MM.1S (cell line): ENCODE results near the gene SPC25.

ENCODE experiments used
- DNase-seq: peaks from one replicate; pipeline ENCODE4 v3.0.0-alpha.2; 2015
- H2AFZ ChIP-seq: fragments of 300-600 bp; sonication (generic); 2 replicates; pipeline ENCODE4 v1.6.0; 2016; ENCODE audit warnings: antibody characterized with exemption, low read length
- H3F3A ChIP-seq: fragments of 300-600 bp; sonication (generic); 2 replicates; pipeline ENCODE4 v1.6.1; 2016; ENCODE audit warnings: mild to moderate bottlenecking, antibody characterized with exemption, low read length, moderate library complexity, mixed read lengths; ENCODE audit not compliant: insufficient read depth
- H3K27ac ChIP-seq: fragments of 300-600 bp; sonication (generic); 2 replicates; pipeline ENCODE4 v1.5.1; 2016; ENCODE audit warnings: mild to moderate bottlenecking, low read length
- H3K27me3 ChIP-seq: fragments of 300-600 bp; sonication (generic); replicated peaks from 2 replicates; pipeline ENCODE4 v1.6.0; 2016; ENCODE audit warnings: low read length; ENCODE audit not compliant: insufficient read depth
- H3K36me3 ChIP-seq: fragments of 300-600 bp; sonication (generic); replicated peaks from 2 replicates; pipeline ENCODE4 v1.6.1; 2016; ENCODE audit warnings: mild to moderate bottlenecking, low read length, mixed read lengths; ENCODE audit not compliant: insufficient read depth
- H3K4me1 ChIP-seq: fragments of 300-600 bp; sonication (generic); 2 replicates; pipeline ENCODE4 v1.6.1; 2016; ENCODE audit warnings: low read length, mixed read lengths
- H3K4me2 ChIP-seq: fragments of 300-600 bp; sonication (generic); 2 replicates; pipeline ENCODE4 v1.6.0; 2016; ENCODE audit warnings: low read depth, low read length
- H3K4me3 ChIP-seq: fragments of 300-600 bp; sonication (generic); 2 replicates; pipeline ENCODE4 v1.5.1; 2016; ENCODE audit warnings: low read length, mixed read lengths
- H3K79me2 ChIP-seq: fragments of 300-600 bp; sonication (generic); 2 replicates; pipeline ENCODE4 v1.6.1; 2016; ENCODE audit warnings: mixed run types, low read length, mixed read lengths
- H3K9ac ChIP-seq: fragments of 300-600 bp; sonication (generic); 2 replicates; pipeline ENCODE4 v1.6.1; 2016; ENCODE audit warnings: low read length, mixed read lengths
- H3K9me2 ChIP-seq: fragments of 300-600 bp; sonication (generic); replicated peaks from 2 replicates; pipeline ENCODE4 v1.6.1; 2016; ENCODE audit warnings: mild to moderate bottlenecking, low read length, mixed read lengths; ENCODE audit not compliant: insufficient read depth
- H3K9me3 ChIP-seq: fragments of 300-600 bp; sonication (generic); replicated peaks from 2 replicates; pipeline ENCODE4 v1.6.1; 2016; ENCODE audit warnings: mild to moderate bottlenecking, low read length, mixed read lengths; ENCODE audit not compliant: insufficient read depth
- H4K20me1 ChIP-seq: fragments of 300-600 bp; sonication (generic); 2 replicates; pipeline ENCODE4 v1.6.1; 2016; ENCODE audit warnings: mild to moderate bottlenecking, low read length, moderate library complexity, mixed read lengths; ENCODE audit not compliant: insufficient read depth
- CTCF ChIP-seq: fragments of 300-600 bp; sonication (generic); IDR thresholded peaks from 2 replicates; pipeline ENCODE4 v1.5.1; 2016; ENCODE audit warnings: antibody characterized with exemption, low read length, mixed read lengths
- EZH2 ChIP-seq: fragments of 300-600 bp; sonication (generic); optimal IDR thresholded peaks from 2 replicates; pipeline ENCODE3; 2017; ENCODE audit warnings: low read depth, mild to moderate bottlenecking, antibody characterized with exemption, low read length, mixed read lengths
- EZH2phosphoT487 ChIP-seq: fragments of 300-600 bp; sonication (generic); IDR thresholded peaks from 2 replicates; pipeline ENCODE4 v1.6.1; 2018; ENCODE audit warnings: antibody characterized with exemption, low read length

The SPC25 gene

GRCh38 chr2:168890006-168890782, at the start of gene SPC25:
Gene SPC25, minus strand, starts transcription at chr2:168890430. Its CDS starts 911 bp downstream, at chr2:168889519.
- Histone ChIP-seq H3K9me3 (no peaks in the 10 kb centered on the region), H3K4me2 (peak within 1 kb of the TSS; percentile 89), H2AFZ (peak within 1 kb of the TSS; percentile 85), H3K4me3 (peak within 1 kb of the TSS; percentile 74), H4K20me1 (no peaks in the 10 kb centered on the region), H3K4me1 (peaks cover 5% of the 10 kb centered on the region; the same call in 1 of the 2 replicates), H3K27ac (peak within 1 kb of the TSS; percentile 2; the same call in 1 of the 2 replicates), H3K9me2 (no peaks in the 10 kb centered on the region), H3K79me2 (peaks cover 18% of the 10 kb centered on the region), H3F3A (no peaks in the 10 kb centered on the region), H3K27me3 (no peaks in the 10 kb centered on the region), H3K36me3 (no peaks in the 10 kb centered on the region), H3K9ac (peak within 1 kb of the TSS; percentile 76)
- no peak for TF ChIP-seq CTCF
- no peak for TF ChIP-seq EZH2phosphoT487
- peak; percentile 96 for DNase-seq

GRCh38 chr2:168939918-168940317, 49.7 kb upstream of the SPC25 start:
- Histone ChIP-seq H3F3A (no peaks in the 10 kb centered on the region), H3K4me1 (0 out of 2 replicates have a peak, but pooled peaks cover 3% of the 10 kb centered on the region), H3K36me3 (no peaks in the 10 kb centered on the region), H3K27ac (no peak overlapping the region), H3K9me2 (no peaks in the 10 kb centered on the region), H3K79me2 (no peaks in the 10 kb centered on the region), H3K9me3 (no peaks in the 10 kb centered on the region), H3K4me2 (no peak overlapping the region), H3K4me3 (no peak overlapping the region), H3K9ac (no peak overlapping the region), H2AFZ (no peak overlapping the region), H3K27me3 (no peaks in the 10 kb centered on the region), H4K20me1 (no peaks in the 10 kb centered on the region)
- TF ChIP-seq EZH2phosphoT487 (no peak), CTCF (no peak), EZH2 (no peak)
- no peak for DNase-seq

- no peak for DNase-seq
- H3K36me3 ChIP-seq = no peaks in the 10 kb centered on the region
- no peaks in the 10 kb centered on the region for H3K9me3 ChIP-seq
- H4K20me1 ChIP-seq = no peaks in the 10 kb centered on the region
- no peak overlapping the region for H3K27ac ChIP-seq
- H3K9ac ChIP-seq = no peak overlapping the region
- no peaks in the 10 kb centered on the region for H3K27me3 ChIP-seq
- H3F3A ChIP-seq = no peaks in the 10 kb centered on the region
- no peak for TF ChIP-seq EZH2
- TF ChIP-seq CTCF = no peak
- TF ChIP-seq EZH2phosphoT487 = no peak
- H3K4me3 ChIP-seq = no peak overlapping the region
- H3K79me2 ChIP-seq = no peaks in the 10 kb centered on the region
- H3K9me2 ChIP-seq = no peaks in the 10 kb centered on the region
- 0 out of 2 replicates have a peak, but pooled peaks cover 3% of the 10 kb centered on the region for H3K4me1 ChIP-seq
- no peak overlapping the region for H2AFZ ChIP-seq
- no peak overlapping the region for H3K4me2 ChIP-seq
Observed at GRCh38 chr2:168939061-168939460, 48.8 kb upstream of the SPC25 start.
